ENCODE results near the gene PHKA1. TPM values are rescaled to one million over a fixed set of nuclear protein-coding genes. Genes with fewer than 3 reads are reported as not detected.
"Not testable (repeated sequence)": the region's sequence is repeated elsewhere in the genome, so short reads cannot be mapped to it uniquely, and the experiment has no call there.

Gene PHKA1
- total RNA-seq, 6 donors from 2014 or later = 2.3 to 10.5 (median 3.4) TPM

GRCh38 chrX:72609313-72609712 is 104.8 kb downstream of the PHKA1 start:
- no peak for ATAC-seq (ENCODE audit: low FRiP score in 2 of 2)
- H3K4me3 ChIP-seq = no peak overlapping the region
- WGBS, 2 donors = 55 to 68% methylated on average over 2 of the region's 2 CpGs

GRCh38 chrX:72604705-72605104 is 109.4 kb downstream of the PHKA1 start:
- Histone ChIP-seq H3K4me3 (no peak overlapping the region), H3K9me3 (no peaks in the 10 kb centered on the region), H3K27me3 (no peaks in the 10 kb centered on the region), H3K4me1 (no peaks in the 10 kb centered on the region), H3K27ac (no peak overlapping the region), H3K36me3 (no peaks in the 10 kb centered on the region)
- 64 to 71% methylated on average over 2 to 3 of the region's 3 CpGs for WGBS, 2 donors
- TF ChIP-seq CTCF (IDR thresholded peaks at IDR 0.05) (no peak), EP300 (IDR thresholded peaks at IDR 0.05) (no peak), POLR2AphosphoS5 (IDR thresholded peaks at IDR 0.05) (no peak), POLR2A (IDR thresholded peaks at IDR 0.05) (no peak)
- ATAC-seq (ENCODE audit: low FRiP score in 2 of 2) = no peak
- DNase-seq = no peak

More at GRCh38 chrX:72609313-72609712, 104.8 kb downstream of the PHKA1 start:
- H3K4me1 ChIP-seq = no peaks in the 10 kb centered on the region
- no peaks in the 10 kb centered on the region for H3K27me3 ChIP-seq
- H3K27ac ChIP-seq = no peak overlapping the region
- DNase-seq = no peak
- H3K9me3 ChIP-seq = no peaks in the 10 kb centered on the region
- H3K36me3 ChIP-seq = no peaks in the 10 kb centered on the region
- TF ChIP-seq POLR2AphosphoS5 (IDR thresholded peaks at IDR 0.05) = no peak
- no peak for TF ChIP-seq EP300 (IDR thresholded peaks at IDR 0.05)
- no peak for TF ChIP-seq CTCF (IDR thresholded peaks at IDR 0.05)

- 80 to 82% methylated on average over 2 of the region's 2 CpGs for WGBS, 2 donors
- Histone ChIP-seq H3K36me3 (no peaks in the 10 kb centered on the region), H3K27ac (no peak overlapping the region), H3K4me3 (no peak overlapping the region), H3K4me1 (no peaks in the 10 kb centered on the region), H3K9me3 (no peaks in the 10 kb centered on the region), H3K27me3 (no peaks in the 10 kb centered on the region)
- DNase-seq (no peak), ATAC-seq (ENCODE audit: low FRiP score in 2 of 2) (no peak)
- TF ChIP-seq POLR2AphosphoS5 (IDR thresholded peaks at IDR 0.05) (no peak), CTCF (IDR thresholded peaks at IDR 0.05) (no peak), EP300 (IDR thresholded peaks at IDR 0.05) (no peak), POLR2A (IDR thresholded peaks at IDR 0.05) (no peak)
Measured at GRCh38 chrX:72604112-72604511, 110.0 kb downstream of the PHKA1 start.

GRCh38 chrX:72591038-72591437 is 123.1 kb downstream of the PHKA1 start:
- not testable (repeated sequence) for ATAC-seq (ENCODE audit: low FRiP score in 2 of 2); DNase-seq; H3K9me3 ChIP-seq; H3K4me1 ChIP-seq; H3K27me3 ChIP-seq; H3K36me3 ChIP-seq; H3K4me3 ChIP-seq; H3K27ac ChIP-seq
- 69 to 96% methylated on average over 4 of the region's 4 CpGs for WGBS, 2 donors

DNA sequence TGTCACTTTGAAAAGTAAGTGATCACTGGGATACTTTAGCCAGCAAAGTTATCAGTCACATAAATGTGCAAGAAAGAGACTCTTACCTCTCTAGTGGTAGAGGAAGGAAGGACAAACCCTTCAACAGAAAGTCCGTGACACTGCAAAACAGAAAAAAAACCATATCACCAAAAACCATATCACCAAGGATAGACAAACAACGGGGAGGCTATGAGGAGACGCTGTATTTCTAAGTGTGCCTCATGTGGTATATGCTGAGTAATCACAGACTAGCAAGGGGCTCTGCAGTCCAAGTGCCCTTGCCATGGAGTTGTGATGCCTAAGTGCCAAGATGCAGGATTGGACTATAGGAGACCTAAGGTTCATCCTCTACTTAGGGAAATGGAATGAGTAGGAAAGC is 129.9 kb downstream of the PHKA1 start:
- H3K36me3 ChIP-seq = no peaks in the 10 kb centered on the region
- DNase-seq (no peak), ATAC-seq (ENCODE audit: low FRiP score in 2 of 2) (no peak)
- H3K27ac ChIP-seq = no peak overlapping the region
- H3K4me1 ChIP-seq = no peaks in the 10 kb centered on the region
- H3K9me3 ChIP-seq = peaks cover 0 to 7% (median 0%) of the 10 kb centered on the region in 4 donors
- no peaks in the 10 kb centered on the region for H3K27me3 ChIP-seq
- TF ChIP-seq POLR2A (IDR thresholded peaks at IDR 0.05) = no peak
- WGBS, 2 donors = 87 to 90% methylated on average over 3 of the region's 3 CpGs
- no peak overlapping the region for H3K4me3 ChIP-seq

GRCh38 chrX:72576141-72576894 is 137.8 kb downstream of the PHKA1 start:
- H3K4me3 ChIP-seq = no peak overlapping the region
- no peaks in the 10 kb centered on the region for H3K4me1 ChIP-seq
- H3K27ac ChIP-seq = no peak overlapping the region
- WGBS, 2 donors = 59 to 68% methylated on average over 7 of the region's 7 CpGs
- TF ChIP-seq EP300 (IDR thresholded peaks at IDR 0.05) = no peak
- no peak for TF ChIP-seq POLR2AphosphoS5 (IDR thresholded peaks at IDR 0.05)
- TF ChIP-seq POLR2A (IDR thresholded peaks at IDR 0.05) = no peak
- TF ChIP-seq CTCF (IDR thresholded peaks at IDR 0.05) = no peak
- no peaks in the 10 kb centered on the region for H3K36me3 ChIP-seq
- DNase-seq (no peak), ATAC-seq (ENCODE audit: low FRiP score in 2 of 2) (no peak)
- no peaks in the 10 kb centered on the region for H3K9me3 ChIP-seq
- no peaks in the 10 kb centered on the region for H3K27me3 ChIP-seq
